Stomach (tissue), 9 donors: Measurements from ENCODE around the gene RPL5. TPM values are rescaled to one million over a fixed set of nuclear protein-coding genes. Genes with fewer than 3 reads are reported as not detected.

Experiments
- DNase-seq, 2 donors: peaks; one replicate each; pipeline versions ENCODE4 v3.0.0 to v3.0.0-alpha.2; 2013 to 2019
- H3K27ac ChIP-seq, 5 donors: fragments of 200-600 bp in 4 of 5; sonication (generic) in 4 of 5; one replicate each; pipeline ENCODE4 v1.5.1; 2013 to 2019; ENCODE audit warnings: mild to moderate bottlenecking in 1 of 5, moderate library complexity in 1 of 5
- H3K27me3 ChIP-seq, 3 donors: fragments of 200-600 bp; sonication (generic); one replicate each; pipeline ENCODE4 v1.5.1; 2017 to 2019; ENCODE audit warnings: mixed run types in 1 of 3
- H3K36me3 ChIP-seq, 4 donors: fragments of 200-600 bp; sonication (generic); 1 replicate in 3 of 4; 2 replicates in 1 of 4; pipeline ENCODE4 v1.5.1; 2016 to 2019
- H3K4me1 ChIP-seq, 4 donors: fragments of 200-600 bp; sonication (generic); one replicate each; pipeline ENCODE4 v1.5.1; 2016 to 2019
- H3K4me3 ChIP-seq, 4 donors: fragments of 200-600 bp; sonication (generic) in 3 of 4; one replicate each; pipeline ENCODE4 v1.5.1; 2016 to 2019; ENCODE audit warnings: mild to moderate bottlenecking in 1 of 4
- H3K9me3 ChIP-seq, 4 donors: fragments of 200-600 bp; sonication (generic); one replicate each; pipeline ENCODE4 v1.5.1; 2016 to 2019
- CTCF ChIP-seq, 7 experiments: fragments of 450-650 bp in 4 of 7; fragments of 200-600 bp in 3 of 7; sonication (generic) in 3 of 7; IDR thresholded peaks; one replicate each; pipeline ENCODE4 v1.5.1; 2016 to 2019; ENCODE audit warnings: antibody characterized with exemption in 7 of 7, control low read depth in 2 of 7, mild to moderate bottlenecking in 1 of 7
- EP300 ChIP-seq: sonication (generic); formaldehyde crosslinking; IDR thresholded peaks from one replicate; pipeline ENCODE4 v1.6.1; 2017; ENCODE audit warnings: antibody characterized with exemption
- POLR2A ChIP-seq, 4 donors: fragments of 450-650 bp; IDR thresholded peaks; one replicate each; pipeline ENCODE4 v1.6.1; 2016; ENCODE audit warnings: antibody characterized with exemption in 4 of 4, control low read depth in 2 of 4, mild to moderate bottlenecking in 1 of 4, moderate library complexity in 1 of 4
- POLR2AphosphoS5 ChIP-seq, 3 donors: sonication (generic); formaldehyde crosslinking; IDR thresholded peaks; one replicate each; pipeline ENCODE4 v1.6.1; 2016; ENCODE audit warnings: antibody characterized with exemption in 3 of 3
- WGBS, 5 donors: extraction: QIAGEN DNeasy Blood & Tissue Kit in 3 of 5; methylation state at CpG; one replicate each; pipeline versions ENCODE4 v1.1.5 to v1.1.7; 2013 to 2018; 5-methylcytosine and 5-hydroxymethylcytosine counted together
- intact Hi-C: fragments of 100-400 bp; cut with DNase I; formaldehyde crosslinking; loops from one replicate; pipeline ENCODE4 v1.15.1; 2023; ENCODE audit warnings: low total_unique reads
- polyA plus RNA-seq, 3 donors: library from polyadenylated mRNA; stranded (reverse); fragments of 200-250 nt; gene quantifications; one replicate each; pipeline ENCODE4 v1.2.3, GENCODE V29; 2013
- total RNA-seq, 5 donors: library from RNA; depleted of rRNA; stranded (reverse); fragments of >200 nt; gene quantifications; one replicate each; pipeline versions ENCODE4 v1.1.0 to v1.2.3, GENCODE V29; 2014 to 2016
- donor health status: healthy with polysubstance abuse.
- donor health status: Bipolar disorder and iron deficiency.
- donor health status: healthy.

Gene RPL5
- total and polyA plus RNA-seq, 8 donors = 1,447 to 2,593 (median 1,749) TPM

DNA sequence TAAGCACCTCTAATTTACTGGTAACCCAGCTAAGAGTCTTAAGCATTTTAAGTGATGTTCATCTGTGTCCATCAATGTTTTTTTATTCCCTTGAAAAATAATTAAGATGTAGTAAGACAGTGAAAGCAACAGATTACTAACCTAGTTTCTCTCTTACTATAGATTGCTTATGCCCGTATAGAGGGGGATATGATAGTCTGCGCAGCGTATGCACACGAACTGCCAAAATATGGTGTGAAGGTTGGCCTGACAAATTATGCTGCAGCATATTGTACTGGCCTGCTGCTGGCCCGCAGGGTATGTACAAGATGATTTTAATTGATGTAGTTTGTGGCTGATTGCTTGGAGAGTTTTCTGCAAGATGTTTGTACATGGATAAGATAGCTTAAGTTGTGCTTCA is 2.8 kb downstream of the RPL5 start:
- 49 to 60% (median 55%) methylated on average over 5 of the region's 5 CpGs for WGBS, 5 donors
- Histone ChIP-seq H3K4me1 (peaks cover 42 to 69% (median 58%) of the 10 kb centered on the region in 4 donors), H3K27ac (peak overlapping the region in 2 of 5 donors; percentile 93 to 98), H3K4me3 (peak overlapping the region in 2 of 4 donors; percentile 87 to 94), H3K36me3 (peaks cover 40 to 63% (median 60%) of the 10 kb centered on the region in 4 donors), H3K9me3 (no peaks in the 10 kb centered on the region), H3K27me3 (no peaks in the 10 kb centered on the region)
- TF ChIP-seq EP300 (no peak), POLR2AphosphoS5 (IDR thresholded peaks at IDR 0.05) (no peak), CTCF (IDR thresholded peaks at IDR 0.05) (no peak), POLR2A (IDR thresholded peaks at IDR 0.05) (no peak)
- intact Hi-C loops = no loop called here
- DNase-seq = no peak

- no peak for TF ChIP-seq EP300
- TF ChIP-seq POLR2A (IDR thresholded peaks at IDR 0.05) = no peak
- no peak for TF ChIP-seq POLR2AphosphoS5 (IDR thresholded peaks at IDR 0.05)
- TF ChIP-seq CTCF (IDR thresholded peaks at IDR 0.05) = no peak
- peaks cover 61 to 88% (median 84%) of the 10 kb centered on the region in 4 donors for H3K36me3 ChIP-seq
- no peak for DNase-seq
- peaks cover 42 to 79% (median 59%) of the 10 kb centered on the region in 4 donors for H3K4me1 ChIP-seq
- H3K27me3 ChIP-seq = no peaks in the 10 kb centered on the region
- no peaks in the 10 kb centered on the region for H3K9me3 ChIP-seq
- intact Hi-C loops = no loop called here
- no peak overlapping the region for H3K4me3 ChIP-seq
- no peak overlapping the region for H3K27ac ChIP-seq
- 78 to 93% (median 87%) methylated on average over 2 of the region's 2 CpGs for WGBS, 5 donors
Measured at GRCh38 chr1:92837062-92837461, 5.2 kb downstream of the RPL5 start.

DNA sequence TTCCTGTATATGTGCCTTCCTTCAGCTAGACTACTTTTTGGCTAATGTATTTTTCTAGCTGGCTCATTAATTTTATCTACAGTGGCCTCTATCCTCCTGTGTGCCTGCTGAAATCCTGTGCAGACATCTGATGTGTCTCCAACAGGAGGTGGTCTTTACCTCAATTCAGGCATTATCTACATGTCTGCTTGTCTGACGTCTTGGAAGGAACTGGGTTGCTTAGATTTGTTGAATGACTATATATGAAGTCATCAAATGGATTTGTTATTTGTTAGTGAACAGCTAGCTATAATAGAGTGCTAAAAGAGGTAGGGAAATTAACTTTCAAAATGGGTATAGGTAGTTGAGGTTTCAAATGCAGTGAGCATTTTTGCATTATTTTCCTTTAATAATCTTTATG is 6.7 kb downstream of the RPL5 start:
- H3K27ac ChIP-seq = no peak overlapping the region
- intact Hi-C loops = no loop called here

DNA sequence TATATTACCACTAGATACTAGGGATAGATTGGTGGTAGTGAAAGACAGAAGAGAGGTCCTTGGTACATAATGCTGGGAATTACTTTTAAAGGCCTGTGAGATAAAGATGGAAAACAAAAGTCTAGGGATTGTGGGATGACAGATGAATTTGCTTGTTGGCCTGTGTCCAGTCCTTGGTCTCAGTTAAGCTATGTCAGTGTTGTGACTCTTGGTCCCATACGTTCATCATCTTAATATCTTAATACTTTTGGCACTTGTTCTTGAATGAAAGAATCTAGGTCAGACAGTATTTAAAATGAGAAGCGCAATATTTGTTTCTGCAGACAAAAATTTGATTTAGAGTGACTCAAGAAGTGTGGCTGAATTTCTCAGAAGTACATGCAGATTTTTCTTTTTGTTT is 7.6 kb downstream of the RPL5 start:
- intact Hi-C loops = no loop called here
- Histone ChIP-seq H3K27ac (no peak overlapping the region), H3K4me3 (no peak overlapping the region), H3K4me1 (peaks cover 26 to 62% (median 43%) of the 10 kb centered on the region in 4 donors), H3K36me3 (peaks cover 75 to 100% (median 100%) of the 10 kb centered on the region in 4 donors), H3K9me3 (no peaks in the 10 kb centered on the region), H3K27me3 (no peaks in the 10 kb centered on the region)
- DNase-seq = no peak
- no peak for TF ChIP-seq CTCF (IDR thresholded peaks at IDR 0.05)
- no peak for TF ChIP-seq EP300
- TF ChIP-seq POLR2AphosphoS5 (IDR thresholded peaks at IDR 0.05) = no peak
- no peak for TF ChIP-seq POLR2A (IDR thresholded peaks at IDR 0.05)
- WGBS, 5 donors = 47 to 59% (median 51%) methylated on average over 2 of the region's 2 CpGs

More for the DNA sequence above, 6.7 kb downstream of the RPL5 start:
- DNase-seq = no peak
- H3K9me3 ChIP-seq = no peaks in the 10 kb centered on the region
- peaks cover 74 to 100% (median 98%) of the 10 kb centered on the region in 4 donors for H3K36me3 ChIP-seq
- H3K27me3 ChIP-seq = no peaks in the 10 kb centered on the region
- no peak for TF ChIP-seq CTCF (IDR thresholded peaks at IDR 0.05)
- no peak for TF ChIP-seq POLR2AphosphoS5 (IDR thresholded peaks at IDR 0.05)
- TF ChIP-seq POLR2A (IDR thresholded peaks at IDR 0.05) = no peak
- TF ChIP-seq EP300 = no peak
- WGBS, 5 donors = 0 to 11% (median 0%) methylated on average over 1 of the region's 1 CpG
- peaks cover 36 to 71% (median 52%) of the 10 kb centered on the region in 4 donors for H3K4me1 ChIP-seq
- no peak overlapping the region for H3K4me3 ChIP-seq
